ENCODE measurements around the gene CPLANE1.

DNA sequence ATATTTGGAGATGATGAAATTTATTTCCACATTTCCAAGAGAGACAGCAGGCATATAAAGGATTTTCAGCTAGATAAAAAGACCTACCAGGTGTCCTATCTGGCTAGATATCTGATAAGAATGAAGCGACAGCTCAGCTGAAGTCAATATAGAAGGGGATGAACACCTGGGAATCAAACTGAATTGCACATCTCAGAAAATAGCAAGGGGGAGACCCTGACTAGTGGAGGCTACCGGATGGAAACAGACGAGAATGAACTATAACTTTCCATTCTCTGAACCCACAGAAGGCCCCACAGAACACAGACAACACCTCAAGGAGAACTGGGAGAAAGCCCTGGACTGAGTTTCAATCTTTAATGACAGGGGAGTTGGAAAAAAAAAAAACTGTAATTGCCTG lies 51.1 kb downstream of the CPLANE1 start:
- TF ChIP-seq, protein P1, sequence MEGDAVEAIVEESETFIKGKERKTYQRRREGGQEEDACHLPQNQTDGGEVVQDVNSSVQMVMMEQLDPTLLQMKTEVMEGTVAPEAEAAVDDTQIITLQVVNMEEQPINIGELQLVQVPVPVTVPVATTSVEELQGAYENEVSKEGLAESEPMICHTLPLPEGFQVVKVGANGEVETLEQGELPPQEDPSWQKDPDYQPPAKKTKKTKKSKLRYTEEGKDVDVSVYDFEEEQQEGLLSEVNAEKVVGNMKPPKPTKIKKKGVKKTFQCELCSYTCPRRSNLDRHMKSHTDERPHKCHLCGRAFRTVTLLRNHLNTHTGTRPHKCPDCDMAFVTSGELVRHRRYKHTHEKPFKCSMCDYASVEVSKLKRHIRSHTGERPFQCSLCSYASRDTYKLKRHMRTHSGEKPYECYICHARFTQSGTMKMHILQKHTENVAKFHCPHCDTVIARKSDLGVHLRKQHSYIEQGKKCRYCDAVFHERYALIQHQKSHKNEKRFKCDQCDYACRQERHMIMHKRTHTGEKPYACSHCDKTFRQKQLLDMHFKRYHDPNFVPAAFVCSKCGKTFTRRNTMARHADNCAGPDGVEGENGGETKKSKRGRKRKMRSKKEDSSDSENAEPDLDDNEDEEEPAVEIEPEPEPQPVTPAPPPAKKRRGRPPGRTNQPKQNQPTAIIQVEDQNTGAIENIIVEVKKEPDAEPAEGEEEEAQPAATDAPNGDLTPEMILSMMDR (IDR thresholded peaks at IDR 0.05), result no peak
- no peak for TF ChIP-seq POLR2AphosphoS5 (IDR thresholded peaks at IDR 0.05)
- TF ChIP-seq EP300 (IDR thresholded peaks at IDR 0.05; ENCODE audit: low read depth), result no peak
- no peak for TF ChIP-seq POLR2A (IDR thresholded peaks at IDR 0.05)

Data from transverse colon (tissue), 4 donors.